Measurements from ENCODE around the gene WDR27.
"Not testable (repeated sequence)": the region's sequence is repeated elsewhere in the genome, so short reads cannot be mapped to it uniquely, and the experiment has no call there.

Gene WDR27

DNA sequence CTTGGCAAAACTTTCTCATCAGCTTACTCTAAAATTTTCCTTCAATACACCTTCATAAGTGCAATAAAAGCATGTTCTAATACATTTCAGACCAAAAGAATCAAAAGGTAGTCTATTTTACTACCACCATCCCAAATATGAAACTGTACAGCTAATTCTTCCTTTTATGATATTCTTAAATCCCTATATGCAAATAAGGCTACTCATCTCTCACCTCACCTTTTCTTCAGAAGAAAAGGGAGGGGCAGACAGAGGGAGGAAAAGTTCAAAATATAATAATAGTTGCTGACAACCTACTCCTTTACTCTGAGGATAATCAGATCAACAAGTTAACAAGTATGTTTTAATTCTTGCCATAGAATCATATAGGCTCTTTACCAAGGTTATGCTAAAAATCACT, 7.5 kb upstream of the WDR27 start:
- DNase-seq (ENCODE audit: low spot score), result no peak

GRCh38 chr6:169707772-169708171, 5.9 kb upstream of the WDR27 start:
- no peak for DNase-seq (ENCODE audit: low spot score)

DNA sequence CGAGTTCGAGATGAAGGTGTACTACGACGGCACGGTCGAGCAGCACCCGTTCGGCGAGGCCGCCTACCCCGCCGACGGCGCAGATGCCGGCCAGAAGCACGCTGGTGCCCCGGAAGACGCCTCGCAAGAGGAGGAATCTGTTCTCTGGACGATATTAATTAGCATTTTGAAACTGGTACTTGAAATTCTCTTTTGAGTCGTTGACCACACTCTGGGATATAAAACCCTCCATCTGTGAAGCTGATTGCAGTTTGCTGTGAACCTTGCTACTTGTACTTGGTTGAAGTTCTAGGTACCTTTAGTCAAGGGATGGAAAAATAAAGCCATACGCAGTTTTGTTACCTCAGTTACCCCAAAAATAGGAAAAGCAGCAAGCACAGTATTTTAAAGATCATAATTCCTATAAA, 1.0 kb upstream of the WDR27 start:
- DNase-seq (ENCODE audit: low spot score), result no peak

DNA sequence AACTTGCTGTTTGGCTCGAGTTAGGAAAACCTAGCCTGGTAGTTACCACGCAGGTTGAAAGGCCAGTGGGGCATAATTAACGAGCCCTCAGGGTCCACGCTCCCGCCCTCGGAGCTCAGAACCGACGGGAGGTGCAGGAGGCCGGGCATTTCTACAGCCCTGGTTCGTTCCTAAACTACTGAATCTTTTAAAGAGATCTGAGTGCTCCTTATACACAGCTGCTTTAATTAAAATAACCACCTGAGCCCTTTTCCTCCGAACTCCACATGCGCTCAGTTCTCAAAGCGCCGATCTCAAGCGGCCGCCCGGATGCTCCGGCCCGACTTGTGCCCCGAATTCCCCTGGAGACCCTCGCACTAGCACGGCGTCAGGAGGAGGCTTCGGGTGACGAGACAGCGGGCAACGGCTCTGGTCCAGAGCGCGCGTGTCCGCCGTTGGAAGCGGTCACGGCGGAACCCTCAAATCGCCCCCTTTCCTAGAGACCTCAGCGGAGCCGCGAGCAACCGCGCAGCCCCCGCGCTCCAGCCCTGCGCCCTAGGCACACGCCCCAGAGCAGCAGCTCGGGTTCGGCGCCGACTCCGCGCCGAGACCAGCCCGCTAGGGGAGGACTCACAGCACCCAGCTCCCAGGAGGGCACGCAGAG, 397 bp downstream of the WDR27 start:
- DNase-seq (ENCODE audit: low spot score), result no peak

- no peak for DNase-seq (ENCODE audit: low spot score)
Measured at GRCh38 chr6:169700296-169700695, 1.5 kb downstream of the WDR27 start.

GRCh38 chr6:169697115-169697514, 4.7 kb downstream of the WDR27 start:
- not testable (repeated sequence) for DNase-seq (ENCODE audit: low spot score)

DNA sequence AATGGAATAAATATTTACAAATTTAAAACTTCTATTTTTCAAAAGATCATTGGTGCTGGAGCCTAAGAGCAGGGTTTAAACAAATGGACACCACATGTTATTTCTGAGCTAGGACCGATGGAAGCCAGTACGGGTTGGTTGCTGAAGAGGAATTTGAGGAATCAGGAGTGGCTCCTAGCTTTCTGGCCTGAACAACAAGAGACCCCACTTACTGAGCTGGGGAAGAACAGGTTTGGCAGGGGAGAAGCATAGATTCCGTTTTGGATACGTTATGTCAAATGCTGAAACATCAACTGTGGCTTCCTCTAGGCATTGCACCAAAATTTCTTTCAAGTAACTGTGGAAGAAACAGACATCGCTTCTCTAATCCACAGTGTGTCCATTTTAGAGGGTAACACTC, 6.7 kb downstream of the WDR27 start:
- DNase-seq (ENCODE audit: low spot score), result no peak

DNA sequence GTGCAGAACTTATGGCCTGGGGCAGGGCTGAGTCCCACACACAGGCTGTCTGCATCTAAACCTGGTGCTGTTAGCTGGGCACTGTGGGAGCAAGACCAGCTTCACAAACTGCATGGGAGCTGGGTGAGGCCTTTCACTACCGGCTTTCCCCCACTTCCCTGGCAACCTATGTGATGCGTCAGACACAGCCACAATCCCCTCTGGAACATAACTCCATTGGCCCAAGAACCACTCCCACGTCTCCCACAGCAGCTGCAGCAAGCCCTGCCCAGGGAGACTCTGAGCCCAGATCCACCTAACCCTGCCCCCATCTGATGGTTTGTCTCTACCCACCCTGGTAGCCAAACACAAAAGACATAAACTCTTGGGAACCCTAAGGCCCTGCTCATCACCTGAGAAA, 9.3 kb downstream of the WDR27 start:
- DNase-seq (ENCODE audit: low spot score), result no peak

- no peak for DNase-seq (ENCODE audit: low spot score)
Measured at GRCh38 chr6:169691260-169691659, 10.6 kb downstream of the WDR27 start.

DNA sequence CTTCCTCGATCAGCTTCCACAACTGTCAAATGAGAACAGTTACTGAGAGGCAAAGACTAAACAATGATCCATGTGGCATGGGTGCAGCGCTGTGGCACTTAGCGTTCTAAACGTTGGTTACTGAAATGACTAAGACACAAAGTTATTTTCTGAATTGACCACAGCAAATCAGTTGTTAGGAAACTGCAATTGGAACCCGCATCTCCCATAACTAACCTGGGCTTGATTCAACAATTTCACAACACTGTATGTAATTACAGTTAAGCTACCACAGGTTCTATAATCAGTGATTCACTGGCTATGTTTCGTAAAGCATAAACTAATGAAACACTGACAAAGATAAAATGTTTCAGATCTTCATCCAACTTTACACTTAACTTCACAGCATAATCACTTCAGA, 12.5 kb downstream of the WDR27 start:
- no peak for DNase-seq (ENCODE audit: low spot score)

- DNase-seq (ENCODE audit: low spot score), result no peak
Measured at GRCh38 chr6:169685860-169686259, 16.0 kb downstream of the WDR27 start.

DNA sequence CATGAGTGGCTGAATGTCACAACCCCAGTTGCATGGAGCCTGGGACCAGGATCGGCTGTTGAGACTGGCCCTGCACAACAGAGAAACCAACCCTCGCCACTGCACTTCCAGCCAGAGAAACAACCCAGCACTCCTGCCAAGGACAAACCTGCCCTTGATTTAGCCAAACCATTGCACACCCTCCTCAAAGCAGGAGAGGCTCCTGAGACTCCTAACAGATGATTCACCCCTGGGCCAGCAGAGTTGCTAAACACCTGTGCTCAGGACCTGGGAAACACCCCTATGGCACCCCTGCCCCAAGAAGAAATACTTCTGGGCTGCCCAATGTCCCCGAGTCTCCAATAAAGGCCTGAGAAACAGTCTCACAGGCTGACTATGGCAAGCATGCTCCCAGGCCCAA, 17.8 kb downstream of the WDR27 start:
- no peak for DNase-seq (ENCODE audit: low spot score)

GRCh38 chr6:169678342-169678741, 23.5 kb downstream of the WDR27 start:
- no peak for DNase-seq (ENCODE audit: low spot score)

DNA sequence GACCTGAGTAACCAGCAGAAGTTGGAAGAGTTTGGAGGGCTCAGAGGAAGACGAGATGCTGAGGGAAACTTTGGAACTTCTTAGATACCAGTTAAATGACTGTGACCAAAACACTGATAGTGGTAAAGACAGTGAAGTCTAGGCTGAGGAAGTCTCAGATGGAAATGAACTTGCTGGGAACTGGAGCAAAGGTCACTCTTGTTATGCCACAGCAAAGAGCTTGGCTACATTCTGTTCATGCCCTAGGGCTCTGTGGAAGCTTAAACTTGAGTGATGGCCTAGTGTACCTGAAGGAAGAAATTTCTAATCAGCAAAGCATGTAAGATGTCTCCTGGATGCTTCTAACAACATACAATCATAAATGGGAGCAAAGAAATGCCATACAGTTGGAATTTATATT, 24.7 kb downstream of the WDR27 start:
- no peak for DNase-seq (ENCODE audit: low spot score)

- DNase-seq (ENCODE audit: low spot score), result no peak
Measured at GRCh38 chr6:169675011-169675410, 26.8 kb downstream of the WDR27 start.

DNA sequence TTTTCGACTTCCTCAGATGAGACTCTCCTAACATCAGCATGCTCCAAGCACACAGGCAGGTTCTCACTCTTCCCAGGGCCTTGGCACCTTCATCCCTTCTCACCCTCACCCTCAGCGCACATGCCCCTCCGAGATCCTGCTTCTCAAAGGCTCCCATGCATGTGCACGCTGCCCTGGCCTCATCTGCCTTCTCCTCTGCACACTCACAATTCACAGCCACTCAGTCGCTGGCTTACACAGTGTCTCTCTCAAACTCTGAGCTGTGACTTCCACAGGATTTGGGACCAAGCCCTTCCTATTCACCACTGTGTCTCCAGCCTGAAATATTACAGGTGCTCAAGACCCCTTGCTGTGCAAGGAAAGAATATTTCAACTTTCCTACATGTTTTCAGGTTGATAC, 30.3 kb downstream of the WDR27 start:
- DNase-seq (ENCODE audit: low spot score), result no peak

DNA sequence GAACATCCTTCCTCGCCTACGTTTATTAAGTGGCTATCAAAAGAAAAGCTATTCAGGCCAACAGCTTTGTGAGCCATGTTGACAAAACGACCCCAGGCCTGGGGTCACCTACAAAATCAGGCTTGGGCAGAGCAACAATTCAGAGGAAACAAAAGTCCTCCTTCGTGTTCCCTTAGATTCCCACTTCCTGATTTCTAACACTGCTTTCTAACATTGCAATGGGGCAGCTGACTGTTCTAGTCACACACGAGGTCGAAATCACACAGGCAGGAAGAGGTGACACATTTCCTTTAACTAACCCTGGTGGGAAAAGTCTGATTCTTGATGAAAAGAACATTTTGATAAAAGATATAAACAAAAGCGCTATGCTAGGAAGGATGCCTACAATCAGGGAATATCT, 31.9 kb downstream of the WDR27 start:
- DNase-seq (ENCODE audit: low spot score), result peak; percentile 61

GRCh38 chr6:169669147-169669546, 32.7 kb downstream of the WDR27 start:
- DNase-seq (ENCODE audit: low spot score), result no peak

- no peak for DNase-seq (ENCODE audit: low spot score)
Measured at GRCh38 chr6:169668203-169668847, 33.5 kb downstream of the WDR27 start.

- no peak for DNase-seq (ENCODE audit: low spot score)
Measured at GRCh38 chr6:169667716-169668115, 34.1 kb downstream of the WDR27 start.

GRCh38 chr6:169666441-169666840, 35.4 kb downstream of the WDR27 start:
- no peak for DNase-seq (ENCODE audit: low spot score)

- DNase-seq (ENCODE audit: low spot score), result no peak
Measured at GRCh38 chr6:169665289-169665688, 36.5 kb downstream of the WDR27 start.

DNA sequence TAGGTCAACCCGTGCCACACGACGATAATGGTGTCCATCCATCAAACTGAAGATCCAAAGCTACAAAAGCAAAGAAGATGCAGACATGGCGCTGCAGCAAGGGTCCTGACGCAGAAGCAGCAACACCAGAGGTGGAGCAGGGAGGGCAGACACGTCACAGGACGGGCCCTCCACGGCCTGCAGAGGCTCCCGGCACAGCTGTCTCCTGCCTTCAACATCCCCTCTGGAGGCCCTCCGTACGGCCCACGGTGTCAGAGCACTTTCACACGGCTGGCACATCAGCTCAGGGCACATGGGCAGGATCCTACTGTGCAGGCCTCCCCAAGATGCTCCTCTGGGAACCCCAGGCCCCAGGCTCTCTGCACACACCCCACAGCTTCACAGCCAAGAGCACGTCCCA, 37.6 kb downstream of the WDR27 start:
- no peak for DNase-seq (ENCODE audit: low spot score)

- no peak for DNase-seq (ENCODE audit: low spot score)
Measured at GRCh38 chr6:169663468-169663867, 38.4 kb downstream of the WDR27 start.

All from COLO829 (cell line).